Activated naive CD4-positive, alpha-beta T cell treated with anti-CD3 and anti-CD28 coated beads for 36 hours (primary cell): ENCODE data around the gene SMIM21. TPM values are rescaled to one million over a fixed set of nuclear protein-coding genes. Genes with fewer than 3 reads are reported as not detected.

Source experiments
- CTCF ChIA-PET: fragments of 350-600 bp; sonication (Branson Sonifier 250); formaldehyde crosslinking; loops from one replicate; lab custom pipeline; 2021; ENCODE audit warnings: antibody characterized with exemption; lab: Charles Lee
- DNase-seq: peaks from one replicate; pipeline ENCODE4 v3.0.0-alpha.2; 2020
- H3K27ac Mint-ChIP-seq: one replicate; pipeline ENCODE4 v1.8.0; 2021; ENCODE audit warnings: mild to moderate bottlenecking, mixed read lengths
- H3K27me3 Mint-ChIP-seq: one replicate; pipeline ENCODE4 v1.8.0; 2021; ENCODE audit warnings: low read depth, mixed read lengths
- H3K36me3 Mint-ChIP-seq: one replicate; pipeline ENCODE4 v1.8.0; 2021; ENCODE audit warnings: low read depth, mixed read lengths
- H3K4me1 Mint-ChIP-seq: one replicate; pipeline ENCODE4 v1.8.0; 2021; ENCODE audit warnings: low read depth, mixed read lengths
- H3K4me3 Mint-ChIP-seq: one replicate; pipeline ENCODE4 v1.8.0; 2021; ENCODE audit warnings: mild to moderate bottlenecking, moderate library complexity, mixed read lengths
- H3K9me3 Mint-ChIP-seq: one replicate; pipeline ENCODE4 v1.8.0; 2021; ENCODE audit warnings: mixed read lengths
- intact Hi-C: fragments of 100-400 bp; cut with micrococcal nuclease; formaldehyde crosslinking; loops from one replicate; pipeline ENCODE4 v1.15.1; 2023
- total RNA-seq, 2 experiments: library from RNA; stranded (reverse); gene quantifications; one replicate each; pipeline ENCODE4 v1.2.3, GENCODE V29; 2021

SMIM21 gene
- total RNA-seq, 2 experiments from 2014 or later, result not detected

GRCh38 chr18:75418293-75419005, 9.1 kb downstream of the SMIM21 start:
- H3K4me3 Mint-ChIP-seq, result no peak overlapping the region
- no peak for DNase-seq
- no peak overlapping the region for H3K27ac Mint-ChIP-seq
- H3K27me3 Mint-ChIP-seq, result no peaks in the 10 kb centered on the region
- intact Hi-C loops, result no loop called here
- H3K36me3 Mint-ChIP-seq, result no peaks in the 10 kb centered on the region
- no peaks in the 10 kb centered on the region for H3K9me3 Mint-ChIP-seq
- CTCF ChIA-PET, result no interaction called here
- H3K4me1 Mint-ChIP-seq, result no peaks in the 10 kb centered on the region

DNA sequence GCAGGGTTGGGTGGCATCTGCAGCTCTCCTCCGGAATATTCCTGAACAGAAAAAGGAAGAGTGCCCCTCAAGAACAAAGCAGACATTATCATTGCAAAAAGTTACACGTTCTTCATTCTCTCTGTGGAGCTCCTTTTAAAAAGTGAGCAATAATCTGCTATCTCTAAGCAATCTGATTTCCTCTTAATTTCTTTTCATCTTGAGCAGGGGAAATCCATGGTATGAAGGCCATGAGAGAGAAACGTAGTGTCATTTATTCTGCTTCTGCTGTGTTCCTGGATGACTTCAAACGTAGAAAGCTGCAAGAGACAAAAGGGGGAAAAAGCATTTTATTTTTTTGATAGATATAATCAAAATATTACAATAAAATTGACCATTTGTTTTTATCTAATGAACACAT, 16.9 kb downstream of the SMIM21 start:
- Mint-ChIP-seq H3K27me3 (no peaks in the 10 kb centered on the region), H3K4me1 (peaks cover 22% of the 10 kb centered on the region), H3K9me3 (no peaks in the 10 kb centered on the region), H3K4me3 (no peak overlapping the region), H3K36me3 (no peaks in the 10 kb centered on the region), H3K27ac (no peak overlapping the region)
- CTCF ChIA-PET, result interaction anchor here (1.2 kb wide), 1 partner anchor 11 kb away, joined by 6 read pairs; no protein-coding TSS in a partner anchor
- intact Hi-C loops, result no loop called here
- DNase-seq, result no peak

- no peaks in the 10 kb centered on the region for H3K36me3 Mint-ChIP-seq
- peaks cover 22% of the 10 kb centered on the region for H3K4me1 Mint-ChIP-seq
- intact Hi-C loops, result loop anchor here (2.0 kb wide), 1 partner anchor 203 kb away; no protein-coding TSS in a partner anchor
- H3K4me3 Mint-ChIP-seq, result no peak overlapping the region
- no peak overlapping the region for H3K27ac Mint-ChIP-seq
- CTCF ChIA-PET, result no interaction called here
- DNase-seq, result no peak
- H3K9me3 Mint-ChIP-seq, result no peaks in the 10 kb centered on the region
- no peaks in the 10 kb centered on the region for H3K27me3 Mint-ChIP-seq
Observed at GRCh38 chr18:75409806-75410205, 17.7 kb downstream of the SMIM21 start.

GRCh38 chr18:75408554-75409506, 18.7 kb downstream of the SMIM21 start:
- H3K27ac Mint-ChIP-seq, result no peak overlapping the region
- intact Hi-C loops, result loop anchor here (2.0 kb wide), 1 partner anchor 202 kb away; no protein-coding TSS in a partner anchor
- H3K4me1 Mint-ChIP-seq, result peaks cover 22% of the 10 kb centered on the region
- no peak overlapping the region for H3K4me3 Mint-ChIP-seq
- H3K36me3 Mint-ChIP-seq, result no peaks in the 10 kb centered on the region
- peak; percentile 60 for DNase-seq
- no peaks in the 10 kb centered on the region for H3K9me3 Mint-ChIP-seq
- CTCF ChIA-PET, result interaction anchor here (0.6 kb wide), 1 partner anchor 198 kb away, joined by 3 read pairs; the partner anchor contains the start of gene TSHZ1
- H3K27me3 Mint-ChIP-seq, result peaks cover 2% of the 10 kb centered on the region

- Mint-ChIP-seq H3K4me3 (no peak overlapping the region), H3K36me3 (no peaks in the 10 kb centered on the region), H3K27ac (no peak overlapping the region), H3K9me3 (no peaks in the 10 kb centered on the region), H3K27me3 (peaks cover 2% of the 10 kb centered on the region), H3K4me1 (peaks cover 22% of the 10 kb centered on the region)
- intact Hi-C loops, result loop anchor here (2.0 kb wide), 1 partner anchor 201 kb away; no protein-coding TSS in a partner anchor
- CTCF ChIA-PET, result no interaction called here
- DNase-seq, result no peak
Observed at GRCh38 chr18:75407468-75408437, 19.8 kb downstream of the SMIM21 start.

GRCh38 chr18:75406491-75407445, 20.7 kb downstream of the SMIM21 start:
- H3K27me3 Mint-ChIP-seq, result peaks cover 8% of the 10 kb centered on the region
- CTCF ChIA-PET, result no interaction called here

GRCh38 chr18:75405351-75405750, 22.2 kb downstream of the SMIM21 start:
- Mint-ChIP-seq H3K4me3 (no peak overlapping the region), H3K9me3 (no peaks in the 10 kb centered on the region), H3K4me1 (peaks cover 15% of the 10 kb centered on the region), H3K27ac (no peak overlapping the region), H3K36me3 (no peaks in the 10 kb centered on the region), H3K27me3 (peaks cover 8% of the 10 kb centered on the region)
- intact Hi-C loops, result no loop called here
- DNase-seq, result no peak
- CTCF ChIA-PET, result no interaction called here

More at GRCh38 chr18:75406491-75407445, 20.7 kb downstream of the SMIM21 start:
- no peak for DNase-seq
- no peak overlapping the region for H3K27ac Mint-ChIP-seq
- H3K4me3 Mint-ChIP-seq, result no peak overlapping the region
- intact Hi-C loops, result no loop called here
- H3K4me1 Mint-ChIP-seq, result peaks cover 22% of the 10 kb centered on the region
- no peaks in the 10 kb centered on the region for H3K9me3 Mint-ChIP-seq
- H3K36me3 Mint-ChIP-seq, result no peaks in the 10 kb centered on the region

DNA sequence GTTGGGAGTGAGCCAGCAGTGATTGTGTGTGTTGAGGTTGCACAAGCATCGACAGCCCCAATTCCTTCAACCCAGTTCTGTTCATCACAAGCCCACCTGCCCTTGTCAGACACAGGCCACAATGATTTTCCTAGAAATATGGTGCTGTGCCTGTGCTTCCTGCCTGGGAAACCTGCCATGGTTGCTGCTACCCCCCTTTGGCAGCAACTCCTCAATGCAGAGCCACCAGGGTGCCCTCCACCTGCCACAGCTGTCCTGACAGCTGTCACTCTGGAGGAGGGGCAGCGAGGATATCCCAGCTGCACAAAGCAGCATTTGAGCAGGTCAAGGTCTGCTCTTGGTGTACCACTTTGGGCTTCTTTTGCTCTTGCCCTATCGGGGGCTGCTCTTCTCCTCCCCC, 27.1 kb downstream of the SMIM21 start:
- no peak for DNase-seq
- no peak overlapping the region for H3K4me3 Mint-ChIP-seq
- intact Hi-C loops, result no loop called here
- H3K4me1 Mint-ChIP-seq, result no peaks in the 10 kb centered on the region
- no peaks in the 10 kb centered on the region for H3K9me3 Mint-ChIP-seq
- no peaks in the 10 kb centered on the region for H3K36me3 Mint-ChIP-seq
- H3K27me3 Mint-ChIP-seq, result peaks cover 15% of the 10 kb centered on the region
- CTCF ChIA-PET, result no interaction called here
- no peak overlapping the region for H3K27ac Mint-ChIP-seq

DNA sequence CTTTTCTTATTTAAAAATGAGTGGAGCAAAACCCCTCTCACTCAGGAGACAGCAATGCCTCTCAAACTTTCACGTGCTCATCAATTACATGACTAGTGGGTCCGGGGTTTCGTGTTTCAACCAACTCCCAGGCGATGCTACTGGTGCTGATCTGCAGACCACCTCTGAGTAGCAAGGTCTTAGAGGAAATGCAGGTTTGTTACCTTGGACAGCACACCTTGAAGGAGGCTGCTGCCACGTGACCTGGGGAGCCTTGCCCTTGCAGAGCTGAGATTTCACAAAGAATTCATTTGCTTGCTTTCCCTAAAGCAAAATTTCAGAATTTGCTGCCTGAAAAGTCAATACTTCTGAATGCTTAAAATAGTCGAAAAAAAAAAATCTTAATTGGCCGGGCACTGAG, 32.4 kb downstream of the SMIM21 start:
- intact Hi-C loops, result no loop called here
- CTCF ChIA-PET, result no interaction called here
- H3K4me1 Mint-ChIP-seq, result no peaks in the 10 kb centered on the region
- H3K27me3 Mint-ChIP-seq, result peaks cover 15% of the 10 kb centered on the region
- no peak overlapping the region for H3K27ac Mint-ChIP-seq
- no peak for DNase-seq
- no peaks in the 10 kb centered on the region for H3K9me3 Mint-ChIP-seq
- no peaks in the 10 kb centered on the region for H3K36me3 Mint-ChIP-seq
- no peak overlapping the region for H3K4me3 Mint-ChIP-seq

DNA sequence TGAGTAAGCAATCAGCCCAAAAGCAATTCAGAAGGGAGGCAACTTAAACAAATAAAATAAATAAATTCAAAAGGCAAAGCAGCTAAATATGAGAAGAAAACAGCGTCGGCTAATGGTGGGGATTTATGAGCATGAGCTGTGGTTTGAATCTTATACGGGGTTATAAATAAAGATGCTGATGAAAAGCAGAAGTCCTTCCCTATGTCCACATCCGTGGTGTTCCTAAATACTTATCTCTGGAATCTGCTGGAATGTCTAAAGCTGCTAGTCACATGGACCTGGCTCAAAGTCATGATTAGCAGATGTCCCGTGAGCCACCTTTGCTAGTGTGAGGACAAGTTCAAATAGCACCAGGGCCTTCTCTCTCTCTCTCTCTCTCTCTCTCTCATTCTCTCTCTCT, 33.8 kb downstream of the SMIM21 start:
- H3K36me3 Mint-ChIP-seq, result no peaks in the 10 kb centered on the region
- DNase-seq, result no peak
- no peak overlapping the region for H3K27ac Mint-ChIP-seq
- intact Hi-C loops, result no loop called here
- H3K9me3 Mint-ChIP-seq, result no peaks in the 10 kb centered on the region
- H3K4me1 Mint-ChIP-seq, result no peaks in the 10 kb centered on the region
- H3K27me3 Mint-ChIP-seq, result peaks cover 10% of the 10 kb centered on the region
- CTCF ChIA-PET, result no interaction called here
- H3K4me3 Mint-ChIP-seq, result no peak overlapping the region

- H3K27me3 Mint-ChIP-seq, result peaks cover 10% of the 10 kb centered on the region
- no peaks in the 10 kb centered on the region for H3K36me3 Mint-ChIP-seq
- CTCF ChIA-PET, result no interaction called here
- H3K27ac Mint-ChIP-seq, result no peak overlapping the region
- no peaks in the 10 kb centered on the region for H3K4me1 Mint-ChIP-seq
- H3K9me3 Mint-ChIP-seq, result no peaks in the 10 kb centered on the region
- intact Hi-C loops, result no loop called here
- DNase-seq, result no peak
- H3K4me3 Mint-ChIP-seq, result no peak overlapping the region
Observed at GRCh38 chr18:75392226-75392578, 35.3 kb downstream of the SMIM21 start.
